Adipose tissue (tissue), 3 donors: ENCODE results near the gene NKAIN4. TPM values are rescaled to one million over a fixed set of nuclear protein-coding genes. Genes with fewer than 3 reads are reported as not detected.

Experiments
- H3K27ac ChIP-seq: one replicate; pipeline ENCODE4 v1.5.1; 2013; ENCODE audit warnings: low read depth, low read length
- WGBS, 3 donors: extraction: QIAGEN DNeasy Blood & Tissue Kit; methylation state at CpG; one replicate each; pipeline ENCODE4 v1.1.7; 2013; 5-methylcytosine and 5-hydroxymethylcytosine counted together
- polyA plus RNA-seq, 3 donors: library from polyadenylated mRNA; stranded (reverse); fragments of 200-250 nt; gene quantifications; one replicate each; pipeline ENCODE4 v1.2.3, GENCODE V29; 2013
- donor health status: healthy with polysubstance abuse.
- donor health status: Bipolar disorder and iron deficiency.
- donor health status: healthy.

Gene NKAIN4
- polyA plus RNA-seq, 3 donors = 0.12 TPM; not detected in 2

GRCh38 chr20:63248835-63249591 is 5.2 kb downstream of the NKAIN4 start:
- no peak overlapping the region for H3K27ac ChIP-seq
- WGBS, 3 donors = 63 to 82% (median 79%) methylated on average over 23 to 25 of the region's 25 CpGs

- no peak overlapping the region for H3K27ac ChIP-seq
- 50 to 72% (median 71%) methylated on average over 10 to 24 of the region's 24 CpGs for WGBS, 3 donors
These were observed 6.5 kb downstream of the NKAIN4 start for GRCh38 chr20:63247671-63248228.

- WGBS, 3 donors = 34 to 55% (median 51%) methylated on average over 50 of the region's 50 CpGs
- no peak overlapping the region for H3K27ac ChIP-seq
These were observed 7.6 kb downstream of the NKAIN4 start for GRCh38 chr20:63246490-63247288.

GRCh38 chr20:63244468-63244867 is 9.8 kb downstream of the NKAIN4 start:
- H3K27ac ChIP-seq = no peak overlapping the region
- WGBS, 3 donors = 78 to 88% (median 87%) methylated on average over 6 to 10 of the region's 10 CpGs

- H3K27ac ChIP-seq = no peak overlapping the region
- 77 to 86% (median 82%) methylated on average over 25 of the region's 25 CpGs for WGBS, 3 donors
These were observed 10.5 kb downstream of the NKAIN4 start for GRCh38 chr20:63243604-63244247.

- 86 to 89% (median 87%) methylated on average over 21 of the region's 21 CpGs for WGBS, 3 donors
These were observed 11.5 kb downstream of the NKAIN4 start for GRCh38 chr20:63242736-63243135.

GRCh38 chr20:63241272-63241671 is 13.0 kb downstream of the NKAIN4 start:
- no peak overlapping the region for H3K27ac ChIP-seq
- 12 to 50% (median 49%) methylated on average over 11 of the region's 11 CpGs for WGBS, 3 donors

More at GRCh38 chr20:63242736-63243135, 11.5 kb downstream of the NKAIN4 start:
- no peak overlapping the region for H3K27ac ChIP-seq

GRCh38 chr20:63240004-63240403 is 14.3 kb downstream of the NKAIN4 start:
- 86 to 87% (median 86%) methylated on average over 11 of the region's 11 CpGs for WGBS, 3 donors
- H3K27ac ChIP-seq = no peak overlapping the region

GRCh38 chr20:63239431-63239830 is 14.8 kb downstream of the NKAIN4 start:
- 86 to 89% (median 86%) methylated on average over 27 to 30 of the region's 30 CpGs for WGBS, 3 donors
- no peak overlapping the region for H3K27ac ChIP-seq

GRCh38 chr20:63238514-63239125 is 15.6 kb downstream of the NKAIN4 start:
- 41 to 55% (median 50%) methylated on average over 16 of the region's 16 CpGs for WGBS, 3 donors
- no peak overlapping the region for H3K27ac ChIP-seq

- H3K27ac ChIP-seq = no peak overlapping the region
- WGBS, 3 donors = 76 to 84% (median 76%) methylated on average over 8 to 10 of the region's 10 CpGs
These were observed 16.2 kb downstream of the NKAIN4 start for GRCh38 chr20:63238031-63238430.

- H3K27ac ChIP-seq = no peak overlapping the region
- 76 to 90% (median 84%) methylated on average over 26 of the region's 26 CpGs for WGBS, 3 donors
These were observed 18.0 kb downstream of the NKAIN4 start for GRCh38 chr20:63236116-63236837.

GRCh38 chr20:63235399-63235983 is 18.8 kb downstream of the NKAIN4 start, which contains the start of gene BIRC7:
TSS of gene BIRC7 (plus strand) at chr20:63235905. CDS start at chr20:63236097, 192 bp downstream.
- 35 to 43% (median 38%) methylated on average over 14 to 16 of the region's 17 CpGs for WGBS, 3 donors
- no peak within 1 kb of the TSS for H3K27ac ChIP-seq

- H3K27ac ChIP-seq = no peak overlapping the region
- 8 to 27% (median 21%) methylated on average over 18 to 20 of the region's 20 CpGs for WGBS, 3 donors
These were observed 19.4 kb downstream of the NKAIN4 start for GRCh38 chr20:63234693-63235398.

- WGBS, 3 donors = 80 to 86% (median 85%) methylated on average over 16 to 17 of the region's 17 CpGs
- no peak overlapping the region for H3K27ac ChIP-seq
These were observed 20.3 kb downstream of the NKAIN4 start for GRCh38 chr20:63233924-63234323.

GRCh38 chr20:63233061-63233344 is 21.3 kb downstream of the NKAIN4 start:
- H3K27ac ChIP-seq = no peak overlapping the region
- WGBS, 3 donors = 61 to 73% (median 72%) methylated on average over 3 of the region's 3 CpGs
